Endodermal cell (in vitro differentiated cells): Measurements from ENCODE around the gene SLC7A8. TPM values are rescaled to one million over a fixed set of nuclear protein-coding genes. Genes with fewer than 3 reads are reported as not detected.

Experiments
- DNase-seq: peaks from one replicate; pipeline ENCODE4 v3.0.0-alpha.2; 2017
- H3K27ac ChIP-seq: 2 replicates; pipeline ENCODE4 v1.5.1; 2013; ENCODE audit warnings: mild to moderate bottlenecking, low read depth, low read length, moderate library complexity
- H3K27me3 ChIP-seq: 2 replicates; pipeline ENCODE4 v1.6.1; 2013; ENCODE audit warnings: mild to moderate bottlenecking, low read length, moderate library complexity; ENCODE audit not compliant: insufficient read depth, control insufficient read depth, poor library complexity, severe bottlenecking
- H3K36me3 ChIP-seq: 2 replicates; pipeline ENCODE4 v1.7.0; 2013; ENCODE audit warnings: mild to moderate bottlenecking, low read length, moderate library complexity; ENCODE audit not compliant: control insufficient read depth, insufficient read depth
- H3K4me1 ChIP-seq: one replicate; pipeline ENCODE4 v1.7.0; 2013; ENCODE audit warnings: low read length; ENCODE audit not compliant: control insufficient read depth, insufficient read depth
- H3K4me3 ChIP-seq: 2 replicates; pipeline ENCODE4 v1.5.1; 2013; ENCODE audit warnings: mild to moderate bottlenecking, low read length, moderate library complexity
- H3K9ac ChIP-seq: 2 replicates; pipeline ENCODE4 v1.6.1; 2013; ENCODE audit warnings: mild to moderate bottlenecking, low read length, moderate library complexity; ENCODE audit not compliant: poor library complexity, severe bottlenecking; ENCODE audit errors: extremely low read depth
- H3K9me3 ChIP-seq: 2 replicates; pipeline ENCODE4 v1.6.1; 2013; ENCODE audit warnings: mild to moderate bottlenecking, low read length, moderate library complexity; ENCODE audit not compliant: control insufficient read depth
- H3K27ac Mint-ChIP-seq: 2 replicates; pipeline ENCODE4 v1.8.0; 2020; ENCODE audit warnings: mixed read lengths
- H3K27me3 Mint-ChIP-seq: 2 replicates; pipeline ENCODE4 v1.8.0; 2021; ENCODE audit warnings: mild to moderate bottlenecking, mixed read lengths; ENCODE audit not compliant: insufficient read depth
- H3K36me3 Mint-ChIP-seq: 2 replicates; pipeline ENCODE4 v1.8.0; 2020; ENCODE audit warnings: low read depth, mixed read lengths
- H3K4me1 Mint-ChIP-seq: 2 replicates; pipeline ENCODE4 v1.8.0; 2020; ENCODE audit warnings: mixed read lengths
- H3K4me3 Mint-ChIP-seq: 2 replicates; pipeline ENCODE4 v1.8.0; 2020; ENCODE audit warnings: mild to moderate bottlenecking, moderate library complexity, mixed read lengths
- H3K9me3 Mint-ChIP-seq: 2 replicates; pipeline ENCODE4 v1.8.0; 2020; ENCODE audit warnings: mild to moderate bottlenecking, mixed read lengths
- WGBS, 2 experiments: methylation state at CpG; one replicate each; pipeline versions ENCODE4 v1.1.5 to v1.1.7; 2013; ENCODE audit warnings: missing lambda C conversion rate in 2 of 2, mixed read lengths in 1 of 2; ENCODE audit not compliant: insufficient coverage in 1 of 2, insufficient read length in 1 of 2; 5-methylcytosine and 5-hydroxymethylcytosine counted together
- total RNA-seq, 2 donors: library from RNA; stranded (reverse); fragmentation: NEBNext Ultra II Directional in 1 of 2; extraction: Animal tissue kit (Norgen Biotek cat#: 25700) in 1 of 2; gene quantifications; 2 replicates in 1 of 2; 3 replicates in 1 of 2; pipeline ENCODE4 v1.2.1, GENCODE V29; 2021
- TF ChIP-seq, protein P1 (sequence below): fragments of 200-600 bp; sonication (generic); conservative IDR thresholded peaks from 2 replicates; pipeline ENCODE4 v1.5.0; 2021; ENCODE audit warnings: antibody characterized with exemption, mild to moderate bottlenecking

The SLC7A8 gene
- total RNA-seq, 2 donors from 2014 or later, result 47.6 to 48.9 TPM

DNA sequence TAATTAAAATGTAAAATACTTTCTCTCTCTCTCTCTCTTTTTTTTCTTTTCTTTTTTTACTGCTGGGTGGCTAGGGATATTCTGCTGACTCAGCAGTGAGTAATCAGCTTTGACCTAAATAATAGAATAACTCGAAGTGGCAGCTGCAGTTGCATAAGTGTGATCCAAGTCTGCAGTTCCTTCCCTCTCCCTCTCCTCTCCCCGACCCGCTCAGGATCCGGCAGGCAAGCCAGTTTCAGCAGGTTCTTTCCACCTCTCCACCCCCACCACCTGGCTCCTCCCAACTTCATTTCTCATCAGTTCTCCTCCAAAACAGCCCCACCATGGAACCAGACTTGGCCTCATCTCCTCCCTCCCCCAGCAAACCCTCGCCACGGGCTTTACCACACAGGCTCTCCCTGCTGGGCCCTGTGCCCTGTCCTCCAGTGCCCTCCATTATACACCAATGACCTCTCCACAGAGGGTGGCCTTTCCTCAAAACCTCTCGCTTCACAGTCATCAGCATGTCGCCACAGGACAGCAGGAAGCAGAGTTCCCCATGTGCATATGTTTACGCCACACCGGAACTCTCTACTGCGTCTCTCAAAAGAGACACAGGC lies 22.4 kb downstream of the SLC7A8 start:
- TF ChIP-seq, protein P1, sequence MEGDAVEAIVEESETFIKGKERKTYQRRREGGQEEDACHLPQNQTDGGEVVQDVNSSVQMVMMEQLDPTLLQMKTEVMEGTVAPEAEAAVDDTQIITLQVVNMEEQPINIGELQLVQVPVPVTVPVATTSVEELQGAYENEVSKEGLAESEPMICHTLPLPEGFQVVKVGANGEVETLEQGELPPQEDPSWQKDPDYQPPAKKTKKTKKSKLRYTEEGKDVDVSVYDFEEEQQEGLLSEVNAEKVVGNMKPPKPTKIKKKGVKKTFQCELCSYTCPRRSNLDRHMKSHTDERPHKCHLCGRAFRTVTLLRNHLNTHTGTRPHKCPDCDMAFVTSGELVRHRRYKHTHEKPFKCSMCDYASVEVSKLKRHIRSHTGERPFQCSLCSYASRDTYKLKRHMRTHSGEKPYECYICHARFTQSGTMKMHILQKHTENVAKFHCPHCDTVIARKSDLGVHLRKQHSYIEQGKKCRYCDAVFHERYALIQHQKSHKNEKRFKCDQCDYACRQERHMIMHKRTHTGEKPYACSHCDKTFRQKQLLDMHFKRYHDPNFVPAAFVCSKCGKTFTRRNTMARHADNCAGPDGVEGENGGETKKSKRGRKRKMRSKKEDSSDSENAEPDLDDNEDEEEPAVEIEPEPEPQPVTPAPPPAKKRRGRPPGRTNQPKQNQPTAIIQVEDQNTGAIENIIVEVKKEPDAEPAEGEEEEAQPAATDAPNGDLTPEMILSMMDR, result no peak
- peaks cover 37% of the 10 kb centered on the region for H3K4me1 Mint-ChIP-seq
- H3K27me3 Mint-ChIP-seq, result no peaks in the 10 kb centered on the region
- peak overlapping the region; percentile 83 for H3K27ac Mint-ChIP-seq
- DNase-seq, result peak; percentile 86
- Histone ChIP-seq H3K27ac (peak overlapping the region; percentile 34), H3K36me3 (no peaks in the 10 kb centered on the region), H3K4me3 (no peak overlapping the region), H3K27me3 (peaks cover 4% of the 10 kb centered on the region), H3K9ac (no peak overlapping the region), H3K4me1 (peaks cover 7% of the 10 kb centered on the region), H3K9me3 (no peaks in the 10 kb centered on the region)
- WGBS, 2 experiments, result 40 to 53% methylated on average over 5 to 11 of the region's 11 CpGs
- peaks cover 14% of the 10 kb centered on the region for H3K36me3 Mint-ChIP-seq
- no peak overlapping the region for H3K4me3 Mint-ChIP-seq
- H3K9me3 Mint-ChIP-seq, result no peaks in the 10 kb centered on the region

DNA sequence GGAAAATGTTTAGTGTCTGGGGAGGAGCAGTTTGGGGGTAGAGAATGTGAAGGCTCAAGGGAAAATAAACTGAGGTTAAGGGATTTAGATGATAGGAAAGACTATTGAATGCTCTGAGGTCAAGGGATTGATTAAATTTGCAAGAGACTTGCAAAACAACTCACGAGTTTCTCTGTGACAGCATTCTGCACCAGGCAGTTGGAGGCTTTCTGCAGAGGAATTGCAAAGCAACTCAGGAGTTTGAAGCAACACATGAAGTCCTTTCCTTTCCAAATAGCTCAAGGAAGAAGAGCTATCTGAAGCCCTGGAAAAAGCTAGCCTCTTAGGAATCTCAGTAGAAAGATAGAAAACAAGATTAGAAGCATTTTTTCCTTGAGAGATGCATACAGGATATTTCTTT lies 23.9 kb downstream of the SLC7A8 start:
- Histone ChIP-seq H3K27me3 (peaks cover 4% of the 10 kb centered on the region), H3K9me3 (no peaks in the 10 kb centered on the region), H3K27ac (no peak overlapping the region), H3K4me3 (no peak overlapping the region), H3K36me3 (no peaks in the 10 kb centered on the region), H3K9ac (no peak overlapping the region), H3K4me1 (peaks cover 12% of the 10 kb centered on the region)
- no peaks in the 10 kb centered on the region for H3K9me3 Mint-ChIP-seq
- no peaks in the 10 kb centered on the region for H3K27me3 Mint-ChIP-seq
- no peak for DNase-seq
- TF ChIP-seq, protein P1, result no peak
- H3K4me1 Mint-ChIP-seq, result peaks cover 46% of the 10 kb centered on the region
- H3K4me3 Mint-ChIP-seq, result no peak overlapping the region
- peaks cover 13% of the 10 kb centered on the region for H3K36me3 Mint-ChIP-seq
- no peak overlapping the region for H3K27ac Mint-ChIP-seq
- 53 to 67% methylated on average over 1 of the region's 1 CpG for WGBS, 2 experiments

DNA sequence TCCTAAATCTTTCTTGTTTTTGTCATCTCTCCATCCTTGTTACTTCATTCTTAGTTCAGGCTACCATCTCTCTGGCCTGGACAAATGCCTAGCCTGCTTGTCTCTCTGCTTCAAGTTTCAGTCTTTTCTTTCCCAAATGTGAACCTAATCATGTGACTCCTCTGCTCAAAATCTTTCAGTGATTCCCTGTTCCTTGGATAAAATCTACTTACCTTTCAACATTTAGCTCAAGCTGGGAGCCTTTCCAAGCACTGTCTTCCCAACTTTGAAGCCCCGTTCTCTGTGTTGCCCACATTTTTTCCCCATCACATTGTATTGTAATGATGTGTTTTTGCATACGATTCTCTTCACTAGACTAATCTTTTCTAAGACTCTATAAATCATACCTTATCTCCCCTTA lies 24.7 kb downstream of the SLC7A8 start:
- Histone ChIP-seq H3K4me1 (peaks cover 12% of the 10 kb centered on the region), H3K4me3 (no peak overlapping the region), H3K27ac (no peak overlapping the region), H3K27me3 (peaks cover 4% of the 10 kb centered on the region), H3K9ac (no peak overlapping the region), H3K9me3 (no peaks in the 10 kb centered on the region), H3K36me3 (no peaks in the 10 kb centered on the region)
- Mint-ChIP-seq H3K27ac (no peak overlapping the region), H3K36me3 (peaks cover 6% of the 10 kb centered on the region), H3K4me1 (peaks cover 47% of the 10 kb centered on the region), H3K27me3 (no peaks in the 10 kb centered on the region), H3K4me3 (no peak overlapping the region), H3K9me3 (no peaks in the 10 kb centered on the region)
- no peak for DNase-seq
- 100% methylated on average over 1 of the region's 2 CpGs; no CpG with 5 or more reads in 1 of the 2 experiments for WGBS, 2 experiments
- TF ChIP-seq, protein P1, result no peak
